LoVo (cell line): ENCODE results near the gene DHX30.

Experiments
- DNase-seq: peaks from one replicate; pipeline ENCODE4 v3.0.0-alpha.2; 2016; ENCODE audit warnings: low spot score

DHX30 gene

DNA sequence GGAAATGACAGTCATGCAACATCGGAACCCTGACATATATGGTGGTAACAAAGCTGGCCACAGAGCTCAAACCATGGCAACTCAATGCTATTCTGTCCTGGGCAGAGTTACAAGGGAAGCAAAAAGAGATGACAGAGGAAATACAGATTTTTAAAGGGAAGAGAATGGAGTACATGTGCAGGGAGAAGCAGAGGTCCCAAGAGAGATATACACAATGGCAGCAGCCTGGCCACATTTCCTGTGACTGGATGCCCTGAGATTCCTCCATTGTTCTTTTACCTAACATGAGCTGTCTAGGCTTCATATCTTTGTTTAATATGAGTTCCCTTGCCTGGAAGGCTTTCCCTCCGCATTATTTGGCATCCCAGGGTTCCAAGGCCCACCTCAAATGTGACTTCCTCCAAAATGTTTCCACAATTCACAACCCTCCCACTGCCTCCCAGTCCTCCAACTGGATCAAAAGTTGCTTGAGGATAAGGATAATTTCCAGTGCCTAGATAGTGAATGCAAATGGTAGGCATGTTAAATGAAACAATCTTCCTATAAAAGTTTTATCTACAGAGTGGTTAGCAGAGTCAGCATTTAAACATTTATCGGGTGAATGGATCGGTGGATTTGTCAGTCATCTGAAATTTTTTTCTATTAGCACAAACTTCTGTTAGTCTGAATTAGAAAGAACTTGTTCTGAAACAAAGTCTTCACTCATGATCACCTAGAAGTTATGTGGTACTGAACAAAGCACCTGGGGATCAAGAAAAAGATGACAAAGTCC, 86.2 kb downstream of the DHX30 start:
- no peak for DNase-seq

DNA sequence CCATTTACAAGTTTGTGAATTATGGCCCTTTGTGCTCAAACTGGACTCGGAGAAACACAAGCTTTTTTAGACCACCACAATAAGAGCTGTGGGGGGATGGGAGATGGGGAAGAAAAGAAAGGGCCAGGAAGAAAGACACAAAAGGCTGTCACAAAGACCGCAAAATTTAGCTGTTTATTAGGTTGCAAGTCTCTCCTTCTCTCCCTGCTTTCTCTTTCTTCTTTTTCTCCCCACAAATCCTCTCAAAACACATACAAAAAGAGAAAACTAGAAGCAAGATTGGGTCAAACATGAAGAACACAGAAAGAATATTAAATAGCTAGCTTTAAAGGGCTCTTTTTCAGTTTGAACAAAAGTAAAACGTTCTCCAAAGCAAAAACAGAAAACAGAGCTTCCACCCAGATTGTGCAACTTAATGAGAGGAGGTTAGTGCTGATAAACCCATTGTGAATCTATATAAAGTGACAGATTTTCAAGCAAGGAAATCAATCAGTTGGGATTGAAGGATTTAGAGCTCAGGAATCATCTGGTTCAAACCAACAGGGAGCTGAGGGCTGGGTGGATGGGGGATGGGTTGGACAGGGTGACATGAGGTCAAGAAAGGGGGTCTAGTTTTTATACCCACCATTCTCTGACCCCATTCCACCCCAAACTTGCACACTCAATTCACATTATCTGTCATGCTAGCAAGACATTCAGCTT, 87.3 kb downstream of the DHX30 start:
- DNase-seq: no peak

DNA sequence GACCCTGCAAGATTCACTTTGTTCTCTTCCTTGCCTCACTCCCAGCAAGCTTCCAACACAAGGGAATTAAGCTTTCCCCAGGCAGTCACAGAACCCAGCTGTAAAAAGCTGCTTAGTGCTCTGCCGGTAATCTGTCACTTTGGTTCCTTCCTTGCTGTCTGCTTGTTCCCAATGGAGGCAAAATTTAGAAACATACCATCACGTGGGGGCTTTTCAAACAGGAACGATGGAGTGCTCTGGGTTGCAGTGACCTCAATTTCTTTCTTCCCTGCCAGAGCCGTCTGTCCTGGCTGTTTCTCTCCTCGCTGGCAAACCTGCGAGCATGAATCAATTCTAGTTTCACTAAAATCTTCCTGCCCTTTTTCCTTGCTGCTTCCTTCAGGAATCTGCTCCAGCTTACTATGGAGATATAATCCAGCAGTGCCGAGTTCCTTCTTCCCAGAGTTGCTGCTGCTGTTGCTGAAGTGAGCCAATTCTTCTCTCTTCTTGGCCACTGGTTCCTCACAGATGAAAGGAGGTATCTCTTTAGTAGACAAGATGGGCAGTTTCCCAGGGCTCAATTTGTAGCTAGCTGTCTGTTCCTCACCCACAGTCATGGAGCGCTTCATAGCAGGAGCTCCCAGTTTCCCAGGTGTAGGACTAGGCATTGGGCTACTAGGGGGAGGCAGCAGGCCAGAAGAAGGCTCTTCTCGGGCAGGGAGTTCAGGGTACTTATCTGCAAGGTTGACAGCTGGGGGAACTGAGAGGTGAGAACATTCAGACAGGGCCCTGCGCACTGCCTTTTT, 88.1 kb downstream of the DHX30 start:
- no peak for DNase-seq

DNA sequence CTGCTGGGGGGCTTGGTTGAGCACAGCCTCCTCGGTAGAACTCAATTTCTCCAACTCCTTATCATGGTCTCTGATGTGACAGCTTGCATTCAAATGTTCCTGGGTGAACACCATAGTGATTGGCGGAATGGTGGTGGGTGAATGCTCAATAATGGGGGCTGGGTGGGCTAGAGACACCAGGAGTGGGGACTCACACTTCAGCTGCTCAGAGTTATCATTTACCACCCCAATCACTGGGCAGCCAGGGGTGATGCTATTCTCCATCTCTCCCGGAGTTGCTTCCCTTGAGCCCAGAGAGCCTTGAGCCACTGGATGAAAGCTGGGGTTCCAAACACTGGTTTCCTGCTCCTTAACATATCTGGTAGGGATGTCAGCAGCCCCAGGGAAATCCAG, 88.7 kb downstream of the DHX30 start:
- DNase-seq: no peak

DNA sequence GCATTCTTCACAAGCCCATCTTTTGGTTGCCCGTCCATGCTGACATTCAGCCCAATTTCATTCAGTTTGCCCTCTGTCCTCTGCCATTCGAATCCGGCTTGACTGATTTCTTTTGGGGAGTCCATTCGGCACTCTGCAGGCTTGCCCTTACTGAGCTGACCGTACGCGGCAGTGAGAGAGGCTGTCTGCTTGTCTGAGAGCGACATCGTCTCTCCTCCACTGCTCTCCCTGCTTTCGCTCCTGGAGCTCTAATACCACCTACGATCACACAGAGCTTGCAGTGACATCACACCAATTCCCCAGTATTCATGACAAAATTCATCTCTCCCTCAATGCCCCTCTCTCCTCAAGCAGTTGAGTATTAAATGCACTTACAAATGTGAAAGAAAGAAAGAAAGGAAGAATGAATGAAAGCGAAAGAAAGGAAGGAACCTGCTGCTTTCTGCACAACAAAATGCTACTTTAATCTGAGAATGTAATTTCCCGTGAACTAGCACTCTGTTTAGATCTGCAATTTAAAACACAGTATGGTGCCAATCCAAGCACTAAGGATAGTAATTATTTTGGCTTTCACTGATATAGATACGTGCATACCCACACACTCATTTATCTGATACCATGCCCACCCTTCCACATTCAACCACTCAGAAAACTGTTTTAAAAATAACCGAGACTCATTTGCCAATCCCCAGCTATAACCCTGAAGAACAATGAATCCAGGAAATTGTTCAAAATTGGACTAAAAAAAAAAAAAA, 89.5 kb downstream of the DHX30 start:
- DNase-seq: no peak

DNA sequence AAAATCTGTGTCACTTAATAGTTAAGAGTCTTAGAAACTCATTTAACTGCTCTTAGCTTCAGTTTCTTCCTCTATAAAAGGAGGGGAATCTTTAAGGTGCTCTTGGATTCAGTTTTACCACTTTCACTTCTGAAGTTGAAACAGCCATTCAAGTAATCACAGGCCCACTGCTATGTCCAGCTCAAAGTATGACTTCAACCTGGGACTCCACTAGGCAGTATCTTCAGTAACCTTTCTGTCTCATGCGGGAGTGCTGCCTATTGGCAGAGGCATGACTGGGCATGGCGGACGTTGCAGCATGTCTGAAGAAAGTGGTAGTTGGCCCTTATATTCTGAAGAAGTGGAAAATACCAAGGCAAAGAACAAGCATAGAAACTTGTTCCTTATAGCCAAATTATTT, 92.3 kb downstream of the DHX30 start:
- DNase-seq: no peak

DNA sequence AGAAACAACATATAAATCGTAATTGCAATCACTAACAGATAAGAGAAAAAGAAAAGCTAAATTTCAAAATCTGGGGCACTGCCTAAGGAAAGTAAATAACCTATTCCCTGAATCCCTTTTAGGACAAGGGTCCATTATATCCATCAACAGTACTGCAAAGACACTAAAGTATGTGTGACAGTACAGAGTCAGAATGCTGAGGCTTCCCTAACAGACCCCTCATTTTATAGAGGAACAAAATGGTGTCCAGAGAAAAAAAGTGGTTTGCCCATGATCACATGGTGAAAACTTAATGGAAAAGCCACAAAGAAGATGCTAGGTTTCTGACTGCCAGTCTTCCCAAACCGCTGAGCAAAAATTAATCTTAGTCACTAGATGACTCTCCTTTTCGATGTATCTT, 93.8 kb downstream of the DHX30 start:
- DNase-seq: no peak

DNA sequence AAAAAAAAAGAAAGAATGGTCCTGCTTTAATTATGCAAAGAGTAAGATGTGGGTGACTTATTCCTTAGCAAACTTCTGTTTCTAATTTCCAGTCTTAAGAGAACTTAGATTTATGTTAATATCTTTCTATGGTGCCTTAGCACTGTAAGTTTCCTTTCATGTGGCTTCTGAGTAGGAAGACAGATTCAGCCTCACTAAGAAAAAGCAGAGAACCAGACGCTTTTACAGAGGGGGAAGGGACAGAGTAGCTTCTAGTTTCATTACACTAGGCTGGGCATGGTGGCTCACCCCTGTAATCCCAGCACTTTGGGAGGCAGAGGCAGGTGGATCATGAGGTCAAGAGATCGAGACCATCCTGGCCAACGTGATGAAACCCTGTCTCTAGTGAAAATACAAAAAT, 95.0 kb downstream of the DHX30 start:
- no peak for DNase-seq

DNA sequence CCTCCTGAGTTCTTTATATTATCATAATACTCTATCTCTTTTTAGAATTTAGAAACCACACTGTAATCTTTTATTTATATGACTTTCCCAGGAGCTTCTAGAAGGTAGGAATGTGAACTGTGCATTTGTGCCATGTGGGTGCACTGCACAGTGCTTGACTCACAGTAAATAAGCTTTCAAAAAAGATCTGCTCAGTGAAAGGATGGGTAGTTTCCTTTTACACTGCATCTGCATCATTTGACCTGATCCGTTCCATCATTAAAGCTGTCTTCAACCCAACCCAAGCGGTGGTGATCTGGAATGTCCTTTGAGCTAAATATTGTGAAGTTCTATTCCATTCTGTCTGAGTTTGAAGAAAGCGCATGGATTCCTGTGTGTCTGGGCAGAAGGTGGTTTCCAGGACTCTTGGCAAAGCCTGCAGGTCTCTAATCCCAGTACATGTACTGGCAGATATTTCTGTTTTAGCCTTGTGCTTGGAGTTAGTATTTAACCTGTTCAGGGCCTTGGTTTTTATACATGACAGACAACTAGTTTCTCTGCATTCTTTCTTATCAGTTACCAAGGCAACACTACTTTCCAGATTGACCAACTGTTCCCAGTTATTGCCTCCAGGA, 96.7 kb downstream of the DHX30 start:
- DNase-seq: no peak
